ENCODE measurements around the gene FAH.

GRCh38 chr15:80156176-80156720 is 3.4 kb downstream of the FAH start:
- no peak for TF ChIP-seq EZH2phosphoT487 (IDR thresholded peaks at IDR 0.05; ENCODE audit: insufficient read depth, low read depth)
- TF ChIP-seq EZH2 (IDR thresholded peaks at IDR 0.05; ENCODE audit: insufficient read depth, poor library complexity, severe bottlenecking) = no peak
